Endothelial cell of umbilical vein (primary cell): Measurements from ENCODE around the gene SFSWAP. TPM values are rescaled to one million over a fixed set of nuclear protein-coding genes. Genes with fewer than 3 reads are reported as not detected.

Experiments used
- BruUV-seq: library from RNA; stranded (reverse); fragments of 400-500 nt; replicated peaks from 2 replicates; lab custom pipeline; 2021; lab: Mats Ljungman, UMichigan
- CTCF ChIA-PET: fragments of 300-600, 350-600 bp; sonication (Branson Sonifier 250); formaldehyde crosslinking; loops from one replicate; lab custom pipeline; 2021; ENCODE audit warnings: antibody characterized with exemption, inconsistent platforms; lab: Charles Lee
- POLR2A ChIA-PET: fragments of 300-600, 350-600 bp; sonication (Branson Sonifier 250); formaldehyde crosslinking; loops from one replicate; lab custom pipeline; 2021; ENCODE audit warnings: antibody characterized with exemption, inconsistent platforms; lab: Charles Lee
- DNase-seq: peaks from one replicate; pipeline ENCODE4 v3.0.0-alpha.2; 2011; ENCODE audit warnings: low read depth, low spot score
- FAIRE-seq: peaks from 2 replicates; lab custom pipeline; 2011; peaks lifted over from hg19 to GRCh38; lab: Jason Lieb, UNC
- H2AFZ ChIP-seq: 2 replicates; pipeline ENCODE4 v1.6.0; 2012; ENCODE audit warnings: low read depth, low read length, control low read depth, inconsistent platforms
- H3K27ac ChIP-seq: 2 replicates; pipeline ENCODE4 v1.5.1; 2011; ENCODE audit warnings: low read depth, mild to moderate bottlenecking, control low read depth, low read length, moderate library complexity; ENCODE audit not compliant: insufficient read depth
- H3K27me3 ChIP-seq, 2 experiments: 2 replicates each; pipeline versions ENCODE4 v1.6.0 to v1.6.1; 2011; ENCODE audit warnings: low read length in 2 of 2, mixed read lengths in 1 of 2; ENCODE audit not compliant: control insufficient read depth in 2 of 2, insufficient read depth in 2 of 2
- H3K36me3 ChIP-seq, 2 experiments: 2 replicates in 1 of 2; 3 replicates in 1 of 2; pipeline ENCODE4 v1.5.1; 2011; ENCODE audit warnings: low read length in 2 of 2, mild to moderate bottlenecking in 1 of 2, moderate library complexity in 1 of 2; ENCODE audit not compliant: control insufficient read depth in 2 of 2, insufficient read depth in 2 of 2; ENCODE audit errors: extremely low read depth in 1 of 2
- H3K4me1 ChIP-seq: 3 replicates; pipeline ENCODE4 v1.5.1; 2011; ENCODE audit warnings: mild to moderate bottlenecking, low read length; ENCODE audit not compliant: control insufficient read depth, insufficient read depth; ENCODE audit errors: extremely low read depth
- H3K4me2 ChIP-seq: 2 replicates; pipeline ENCODE4 v1.6.1; 2011; ENCODE audit warnings: low read length, control low read depth, mixed read lengths; ENCODE audit not compliant: insufficient read depth
- H3K4me3 ChIP-seq, 3 experiments: fragments of 200-600 bp in 1 of 3; sonication (generic), shearing (Covaris generic) in 1 of 3; replicated peaks in 1 of 3; 2 replicates each; pipeline ENCODE4 v1.5.1; 2011 to 2016; ENCODE audit warnings: control low read depth in 3 of 3, low read length in 3 of 3, mild to moderate bottlenecking in 2 of 3, inconsistent platforms in 1 of 3, low read depth in 1 of 3, moderate library complexity in 1 of 3; ENCODE audit not compliant: insufficient read depth in 1 of 3
- H3K79me2 ChIP-seq: 2 replicates; pipeline ENCODE4 v1.6.0; 2012; ENCODE audit warnings: low read length, inconsistent platforms; ENCODE audit not compliant: control insufficient read depth, insufficient read depth
- H3K9ac ChIP-seq: replicated peaks from 2 replicates; pipeline ENCODE3; 2011; ENCODE audit warnings: low read length, control low read depth; ENCODE audit not compliant: insufficient read depth; ENCODE audit errors: extremely low read depth
- H3K9me1 ChIP-seq: replicated peaks from 3 replicates; pipeline ENCODE4 v1.6.0; 2011; ENCODE audit warnings: mild to moderate bottlenecking, low read length; ENCODE audit not compliant: control insufficient read depth, insufficient read depth; ENCODE audit errors: extremely low read depth
- H3K9me3 ChIP-seq: replicated peaks from 2 replicates; pipeline ENCODE4 v1.5.1; 2012; ENCODE audit warnings: low read length, inconsistent platforms; ENCODE audit not compliant: control insufficient read depth, insufficient read depth
- H4K20me1 ChIP-seq: replicated peaks from 2 replicates; pipeline ENCODE3; 2011; ENCODE audit warnings: mild to moderate bottlenecking, low read length; ENCODE audit not compliant: control insufficient read depth, insufficient read depth; ENCODE audit errors: extremely low read depth
- EZH2 ChIP-seq: IDR thresholded peaks from 2 replicates; pipeline ENCODE4 v1.6.1; 2012; ENCODE audit warnings: borderline replicate concordance, low read depth, mild to moderate bottlenecking, moderate library complexity, low read length, inconsistent platforms; ENCODE audit not compliant: severe bottlenecking
- FOS ChIP-seq: IDR thresholded peaks from 2 replicates; pipeline ENCODE4 v1.6.1; 2011; ENCODE audit warnings: mild to moderate bottlenecking, low read length, moderate library complexity, borderline replicate concordance; ENCODE audit not compliant: insufficient read depth
- GATA2 ChIP-seq: IDR thresholded peaks from 2 replicates; pipeline ENCODE4 v1.7.0; 2011; ENCODE audit warnings: low read depth, mild to moderate bottlenecking, moderate library complexity, mixed read lengths, low read length; ENCODE audit not compliant: insufficient read length, insufficient read depth
- JUN ChIP-seq: IDR thresholded peaks from 2 replicates; pipeline ENCODE4 v1.6.1; 2011; ENCODE audit warnings: borderline replicate concordance, low read depth; ENCODE audit not compliant: insufficient read length, insufficient read depth
- MYC ChIP-seq: IDR thresholded peaks from one replicate; pipeline ENCODE4 v1.6.1; 2011; ENCODE audit warnings: mild to moderate bottlenecking, low read depth, low read length
- POLR2A ChIP-seq: IDR thresholded peaks from 2 replicates; pipeline ENCODE4 v1.6.1; 2012; ENCODE audit warnings: low read depth, mild to moderate bottlenecking, control low read depth, low read length
- POLR2AphosphoS5 ChIP-seq: IDR thresholded peaks from 2 replicates; pipeline ENCODE4 v1.6.1; 2012; ENCODE audit warnings: low read depth, mild to moderate bottlenecking, control low read depth, low read length, moderate library complexity; ENCODE audit not compliant: insufficient read depth
- dilution Hi-C: fragments of 300-500 bp; cut with MboI; formaldehyde crosslinking; loops from one replicate; pipeline ENCODE4 v1.15.0; 2019; ENCODE audit warnings: low sequenced_read_pairs; ENCODE audit not compliant: extremely low pct_ligation_motif_present
- intact Hi-C: fragments of 100-400 bp; cut with micrococcal nuclease; formaldehyde crosslinking; loops from one replicate; pipeline ENCODE4 v1.10.0; 2022
- polyA plus RNA-seq, 4 experiments: library from polyadenylated mRNA; depleted of rRNA in 3 of 4; stranded (reverse) in 3 of 4; unstranded in 1 of 4; fragments of >200 nt; gene quantifications; 2 replicates each; pipeline versions ENCODE4 v1.2.1 to v1.2.3, GENCODE V29; 2011 to 2012; ENCODE audit warnings: missing spikeins in 1 of 4
- total RNA-seq: library from RNA; stranded (reverse); gene quantifications from 2 replicates; pipeline ENCODE4 v1.2.3, GENCODE V29; 2021
- TF ChIP-seq, protein P1 (sequence below): IDR thresholded peaks from 2 replicates; pipeline ENCODE4 v1.6.1; 2011; ENCODE audit not compliant: insufficient read depth, insufficient read length
- TF ChIP-seq, protein P2 (sequence below), 2 donors: IDR thresholded peaks; 1 replicate in 1 of 2; 2 replicates in 1 of 2; pipeline ENCODE4 v1.5.1; 2011; ENCODE audit warnings: low read length in 2 of 2, mild to moderate bottlenecking in 2 of 2, moderate library complexity in 2 of 2, control low read depth in 1 of 2, inconsistent platforms in 1 of 2, low read depth in 1 of 2; ENCODE audit not compliant: insufficient read depth in 1 of 2; ENCODE audit errors: extremely low read depth in 1 of 2

SFSWAP gene
- total and polyA plus RNA-seq, 2 donors (not counting 3 experiments of a cell fraction or from before 2014, with no cell fraction given), result 38.1 to 53.3 TPM

DNA sequence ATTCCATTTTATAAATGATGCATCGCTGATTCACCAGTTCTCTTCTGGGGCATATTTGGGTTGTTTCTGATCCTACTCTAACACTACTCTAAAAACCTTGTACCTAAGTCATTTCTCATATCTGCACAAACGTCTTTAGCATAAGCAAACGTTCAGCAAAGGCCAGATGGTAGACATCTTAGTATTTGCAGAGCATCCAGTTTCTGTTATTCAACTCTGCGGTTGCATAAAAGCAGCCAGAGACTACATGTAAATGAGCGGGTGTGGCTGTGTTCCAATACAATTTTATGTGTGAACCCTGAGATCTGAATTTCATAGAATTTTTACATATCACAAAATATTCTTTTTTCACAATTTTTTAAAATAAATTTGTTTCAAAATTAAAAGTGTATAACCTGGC lies 94.5 kb downstream of the SFSWAP start:
- FAIRE-seq, result no peak
- H3K4me3 ChIP-seq, result no peak overlapping the region
- ChIA-PET CTCF (interaction anchor here (1.2 to 1.5 kb wide), 2 partner anchors 19 to 46 kb away, joined by 4 to 5 read pairs; no protein-coding TSS in a partner anchor), POLR2A (no interaction called here)
- no peak overlapping the region for H2AFZ ChIP-seq
- no peaks in the 10 kb centered on the region for H3K27me3 ChIP-seq
- intact Hi-C loops, result loop anchor here (2.0 kb wide), 1 partner anchor 23 kb away; the partner anchor contains the start of gene MMP17
- no peaks in the 10 kb centered on the region for H3K9me1 ChIP-seq
- no peak overlapping the region for H3K4me2 ChIP-seq
- H3K9me3 ChIP-seq, result no peaks in the 10 kb centered on the region
- dilution Hi-C loops, result no loop called here
- no peak overlapping the region for H3K9ac ChIP-seq
- no peak for DNase-seq
- no peaks in the 10 kb centered on the region for H4K20me1 ChIP-seq
- no TSS peak for BruUV-seq
- TF ChIP-seq, protein P1, sequence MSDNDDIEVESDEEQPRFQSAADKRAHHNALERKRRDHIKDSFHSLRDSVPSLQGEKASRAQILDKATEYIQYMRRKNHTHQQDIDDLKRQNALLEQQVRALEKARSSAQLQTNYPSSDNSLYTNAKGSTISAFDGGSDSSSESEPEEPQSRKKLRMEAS, result no peak
- TF ChIP-seq POLR2A (no peak), GATA2 (no peak), JUN (no peak), MYC (no peak), POLR2AphosphoS5 (no peak), FOS (no peak), EZH2 (no peak)
- TF ChIP-seq, protein P2, sequence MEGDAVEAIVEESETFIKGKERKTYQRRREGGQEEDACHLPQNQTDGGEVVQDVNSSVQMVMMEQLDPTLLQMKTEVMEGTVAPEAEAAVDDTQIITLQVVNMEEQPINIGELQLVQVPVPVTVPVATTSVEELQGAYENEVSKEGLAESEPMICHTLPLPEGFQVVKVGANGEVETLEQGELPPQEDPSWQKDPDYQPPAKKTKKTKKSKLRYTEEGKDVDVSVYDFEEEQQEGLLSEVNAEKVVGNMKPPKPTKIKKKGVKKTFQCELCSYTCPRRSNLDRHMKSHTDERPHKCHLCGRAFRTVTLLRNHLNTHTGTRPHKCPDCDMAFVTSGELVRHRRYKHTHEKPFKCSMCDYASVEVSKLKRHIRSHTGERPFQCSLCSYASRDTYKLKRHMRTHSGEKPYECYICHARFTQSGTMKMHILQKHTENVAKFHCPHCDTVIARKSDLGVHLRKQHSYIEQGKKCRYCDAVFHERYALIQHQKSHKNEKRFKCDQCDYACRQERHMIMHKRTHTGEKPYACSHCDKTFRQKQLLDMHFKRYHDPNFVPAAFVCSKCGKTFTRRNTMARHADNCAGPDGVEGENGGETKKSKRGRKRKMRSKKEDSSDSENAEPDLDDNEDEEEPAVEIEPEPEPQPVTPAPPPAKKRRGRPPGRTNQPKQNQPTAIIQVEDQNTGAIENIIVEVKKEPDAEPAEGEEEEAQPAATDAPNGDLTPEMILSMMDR (IDR thresholded peaks at IDR 0.05; ENCODE audit: extremely low read depth in 1 of 2, insufficient read depth in 1 of 2, low read depth in 1 of 2, low read length in 2 of 2), result no peak
- no peak overlapping the region for H3K27ac ChIP-seq
- peaks cover 0 to 3% of the 10 kb centered on the region in 2 experiments for H3K36me3 ChIP-seq
- H3K79me2 ChIP-seq, result no peaks in the 10 kb centered on the region
- peaks cover 8% of the 10 kb centered on the region for H3K4me1 ChIP-seq
